Neural cell (in vitro differentiated cells): ENCODE results near the gene PIKFYVE. TPM values are rescaled to one million over a fixed set of nuclear protein-coding genes. Genes with fewer than 3 reads are reported as not detected.
"Not testable (repeated sequence)": the region's sequence is repeated elsewhere in the genome, so short reads cannot be mapped to it uniquely, and the experiment has no call there.

ENCODE experiments used
- H2AFZ ChIP-seq: fragments of 200-600, 300-800 bp; sonication (generic), shearing (Covaris generic); 2 replicates; pipeline ENCODE4 v1.6.0; 2014; ENCODE audit warnings: low read depth, mild to moderate bottlenecking, antibody characterized with exemption, low read length, moderate library complexity
- H3F3A ChIP-seq: fragments of 200-600 bp; shearing (Covaris generic); 2 replicates; pipeline ENCODE4 v1.6.1; 2016; ENCODE audit warnings: mild to moderate bottlenecking, moderate library complexity, mixed read lengths, antibody characterized with exemption, low read length; ENCODE audit not compliant: insufficient read depth, poor library complexity, severe bottlenecking
- H3K27ac ChIP-seq: fragments of 200-600, 300-800 bp; sonication (generic), shearing (Covaris generic); 2 replicates; pipeline ENCODE4 v1.5.1; 2014; ENCODE audit warnings: mild to moderate bottlenecking, low read length, moderate library complexity
- H3K27me3 ChIP-seq: fragments of 300-800, 200-600 bp; sonication (generic), shearing (Covaris generic); 2 replicates; pipeline ENCODE4 v1.6.0; 2014; ENCODE audit warnings: mild to moderate bottlenecking, low read depth, low read length, moderate library complexity; ENCODE audit not compliant: insufficient read depth
- H3K36me3 ChIP-seq: fragments of 300-800, 200-600 bp; sonication (generic), shearing (Covaris generic); 2 replicates; pipeline ENCODE4 v1.5.1; 2014; ENCODE audit warnings: mild to moderate bottlenecking, antibody characterized with exemption, low read length, moderate library complexity; ENCODE audit not compliant: insufficient read depth
- H3K4me2 ChIP-seq: fragments of 300-800, 200-600 bp; sonication (generic), shearing (Covaris generic); 2 replicates; pipeline ENCODE4 v1.6.0; 2014; ENCODE audit warnings: mild to moderate bottlenecking, low read length
- H3K4me3 ChIP-seq: fragments of 300-800, 200-600 bp; sonication (generic), shearing (Covaris generic); 2 replicates; pipeline ENCODE4 v1.5.1; 2014; ENCODE audit warnings: mild to moderate bottlenecking, low read length, moderate library complexity
- H3K79me2 ChIP-seq: fragments of 200-600 bp; shearing (Covaris generic); replicated peaks from 2 replicates; pipeline ENCODE4 v1.6.0; 2014; ENCODE audit warnings: mild to moderate bottlenecking, low read length, moderate library complexity; ENCODE audit not compliant: insufficient read depth
- H3K9ac ChIP-seq: fragments of 300-800, 200-600 bp; sonication (generic), shearing (Covaris generic); 2 replicates; pipeline ENCODE4 v1.6.1; 2016; ENCODE audit warnings: mild to moderate bottlenecking, low read length, mixed read lengths
- H3K9me2 ChIP-seq: fragments of 200-600 bp; shearing (Covaris generic); 2 replicates; pipeline ENCODE4 v1.6.1; 2016; ENCODE audit warnings: mild to moderate bottlenecking, low read length, mixed read lengths; ENCODE audit not compliant: insufficient read depth
- H3K9me3 ChIP-seq: fragments of 200-600, 300-800 bp; sonication (generic), shearing (Covaris generic); 2 replicates; pipeline ENCODE4 v1.6.1; 2016; ENCODE audit warnings: mild to moderate bottlenecking, mixed run types, low read length, moderate library complexity, mixed read lengths
- H4K20me1 ChIP-seq: fragments of 200-600 bp; shearing (Covaris generic); 2 replicates; pipeline ENCODE4 v1.6.1; 2016; ENCODE audit warnings: mild to moderate bottlenecking, mixed run types; ENCODE audit not compliant: insufficient read depth
- CTCF ChIP-seq: fragments of 450-650 bp; IDR thresholded peaks from 2 replicates; pipeline ENCODE4 v1.5.1; 2014; ENCODE audit warnings: antibody characterized with exemption, mild to moderate bottlenecking, moderate library complexity; ENCODE audit not compliant: poor library complexity, severe bottlenecking
- EP300 ChIP-seq: fragments of 450-650 bp; conservative IDR thresholded peaks from 2 replicates; pipeline ENCODE4 v1.6.1; 2014; ENCODE audit warnings: antibody characterized with exemption, mild to moderate bottlenecking, moderate library complexity; ENCODE audit not compliant: poor library complexity, severe bottlenecking
- EZH2 ChIP-seq: fragments of 200-600, 300-800 bp; shearing (Covaris generic), sonication (generic); IDR thresholded peaks from 2 replicates; pipeline ENCODE4 v1.6.1; 2014; ENCODE audit warnings: antibody characterized with exemption, low read length, borderline replicate concordance, mild to moderate bottlenecking; ENCODE audit not compliant: insufficient read depth, poor library complexity, severe bottlenecking
- MXI1 ChIP-seq: fragments of 450-650 bp; conservative IDR thresholded peaks from 2 replicates; pipeline ENCODE4 v1.6.1; 2014; ENCODE audit warnings: antibody characterized with exemption, mild to moderate bottlenecking; ENCODE audit not compliant: poor library complexity, severe bottlenecking
- POLR2AphosphoS5 ChIP-seq: IDR thresholded peaks from 2 replicates; pipeline ENCODE4 v1.6.1; 2012
- RAD21 ChIP-seq: fragments of 450-650 bp; conservative IDR thresholded peaks from 2 replicates; pipeline ENCODE4 v1.6.1; 2014; ENCODE audit warnings: antibody characterized with exemption, mild to moderate bottlenecking, moderate library complexity
- REST ChIP-seq: IDR thresholded peaks from 2 replicates; pipeline ENCODE4 v1.6.1; 2012; ENCODE audit warnings: borderline replicate concordance
- SMC3 ChIP-seq: fragments of 450-650 bp; conservative IDR thresholded peaks from 2 replicates; pipeline ENCODE4 v1.6.1; 2014; ENCODE audit warnings: antibody characterized with exemption, mild to moderate bottlenecking, moderate library complexity; ENCODE audit not compliant: poor library complexity
- TAF1 ChIP-seq: IDR thresholded peaks from 2 replicates; pipeline ENCODE4 v1.6.1; 2012; ENCODE audit warnings: low read depth
- polyA minus RNA-seq: library from RNA; depleted of rRNA, polyadenylated mRNA; stranded (reverse); fragments of >200 nt; gene quantifications from 2 replicates; pipeline ENCODE4 v1.2.3, GENCODE V29; 2014
- polyA plus RNA-seq: library from polyadenylated mRNA; depleted of rRNA; stranded (reverse); fragments of >200 nt; gene quantifications from 2 replicates; pipeline ENCODE4 v1.2.3, GENCODE V29; 2014

Gene PIKFYVE
- 23.2 and 27.1 TPM in 2 replicates for polyA plus RNA-seq
- polyA minus RNA-seq = 48.0 and 66.4 TPM in 2 replicates

GRCh38 chr2:208265801-208266552 is at the start of gene PIKFYVE:
Gene PIKFYVE, plus strand, starts transcription at chr2:208266255. Its CDS starts 5,265 bp downstream, at chr2:208271520.
- Histone ChIP-seq H3K4me2 (peak within 1 kb of the TSS; percentile 83), H3K36me3 (no peaks in the 10 kb centered on the region), H3K27me3 (no peaks in the 10 kb centered on the region), H3F3A (no peaks in the 10 kb centered on the region), H3K9me3 (no peaks in the 10 kb centered on the region), H3K4me3 (peak within 1 kb of the TSS; percentile 78), H3K79me2 (peaks cover 28% of the 10 kb centered on the region), H2AFZ (peak within 1 kb of the TSS; percentile 49), H3K27ac (peak within 1 kb of the TSS; percentile 74), H4K20me1 (no peaks in the 10 kb centered on the region), H3K9ac (peak within 1 kb of the TSS; percentile 67), H3K9me2 (no peaks in the 10 kb centered on the region)
- TF ChIP-seq REST = peak; percentile 45
- peak; percentile 44 for TF ChIP-seq SMC3
- TF ChIP-seq EP300 = peak; percentile 49
- peak; percentile 47 for TF ChIP-seq TAF1
- no peak for TF ChIP-seq CTCF
- TF ChIP-seq POLR2AphosphoS5 = peak; percentile 71
- no peak for TF ChIP-seq EZH2
- TF ChIP-seq RAD21 = no peak
- peak; percentile 83 for TF ChIP-seq MXI1

DNA sequence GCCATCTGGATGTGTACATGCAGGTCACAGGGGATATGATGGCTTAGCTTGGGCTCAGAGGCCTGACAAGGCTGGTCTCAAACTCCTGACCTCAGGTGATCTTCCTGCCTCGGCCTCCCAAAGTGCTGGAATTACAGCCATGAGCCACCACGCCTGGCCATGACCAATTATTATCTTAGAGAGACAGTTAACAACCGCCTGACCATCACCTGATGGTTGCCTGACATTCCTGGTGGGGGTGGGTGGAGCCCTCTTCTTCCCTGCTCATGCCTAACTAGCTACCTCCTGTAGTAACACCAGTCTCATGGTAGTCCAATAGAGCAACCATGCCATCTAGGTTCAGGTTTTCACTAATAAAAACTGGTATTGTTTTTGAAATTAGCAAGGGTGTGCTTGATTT is 44.2 kb upstream of the PIKFYVE start:
- not testable (repeated sequence) for H3K27me3 ChIP-seq, H3K27ac ChIP-seq, H3F3A ChIP-seq, H3K79me2 ChIP-seq, H3K9me2 ChIP-seq, H4K20me1 ChIP-seq, H3K36me3 ChIP-seq, H3K4me2 ChIP-seq, H3K9ac ChIP-seq, H2AFZ ChIP-seq, H3K9me3 ChIP-seq, H3K4me3 ChIP-seq

GRCh38 chr2:208222351-208222750 is 43.7 kb upstream of the PIKFYVE start:
- TF ChIP-seq EP300 = no peak
- TF ChIP-seq RAD21 = no peak
- no peak for TF ChIP-seq REST
- TF ChIP-seq SMC3 = no peak
- TF ChIP-seq MXI1 = no peak
- no peak for TF ChIP-seq POLR2AphosphoS5
- TF ChIP-seq EZH2 = no peak
- H3F3A ChIP-seq = no peaks in the 10 kb centered on the region
- no peak overlapping the region for H3K9ac ChIP-seq
- H3K9me3 ChIP-seq = no peaks in the 10 kb centered on the region
- no peaks in the 10 kb centered on the region for H4K20me1 ChIP-seq
- no peaks in the 10 kb centered on the region for H3K27me3 ChIP-seq
- no peaks in the 10 kb centered on the region for H3K9me2 ChIP-seq
- H3K36me3 ChIP-seq = no peaks in the 10 kb centered on the region
- no peak overlapping the region for H3K27ac ChIP-seq
- no peak overlapping the region for H3K4me2 ChIP-seq
- no peak overlapping the region for H2AFZ ChIP-seq
- no peaks in the 10 kb centered on the region for H3K79me2 ChIP-seq
- no peak overlapping the region for H3K4me3 ChIP-seq
